Stimulated activated CD4-positive, alpha-beta T cell treated with anti-CD3 and anti-CD28 coated beads, Interleukin-1b, Interleukin-23, amount 100 ng/mL, for 24 hours (primary cell): ENCODE data around the gene MACF1.
A peak's percentile ranks its signal among the peaks of the same experiment; 100 is the strongest.

ENCODE experiments used
- DNase-seq, 4 experiments: peaks; one replicate each; pipeline ENCODE4 v3.0.0-alpha.2; 2020; ENCODE audit warnings: low read depth in 4 of 4, low spot score in 1 of 4

Gene MACF1

DNA sequence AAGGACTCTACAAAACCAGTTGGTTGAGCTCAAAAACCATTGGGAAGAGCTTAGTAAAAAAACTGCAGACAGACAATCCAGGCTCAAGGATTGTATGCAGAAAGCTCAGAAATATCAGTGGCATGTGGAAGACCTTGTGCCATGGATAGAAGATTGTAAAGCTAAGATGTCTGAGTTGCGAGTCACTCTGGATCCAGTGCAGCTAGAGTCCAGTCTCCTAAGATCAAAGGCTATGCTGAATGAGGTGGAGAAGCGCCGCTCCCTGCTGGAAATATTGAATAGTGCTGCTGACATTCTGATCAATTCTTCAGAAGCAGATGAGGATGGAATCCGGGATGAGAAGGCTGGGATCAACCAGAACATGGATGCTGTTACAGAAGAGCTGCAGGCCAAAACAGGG is 183.0 kb downstream of the MACF1 start:
- DNase-seq: no peak

DNA sequence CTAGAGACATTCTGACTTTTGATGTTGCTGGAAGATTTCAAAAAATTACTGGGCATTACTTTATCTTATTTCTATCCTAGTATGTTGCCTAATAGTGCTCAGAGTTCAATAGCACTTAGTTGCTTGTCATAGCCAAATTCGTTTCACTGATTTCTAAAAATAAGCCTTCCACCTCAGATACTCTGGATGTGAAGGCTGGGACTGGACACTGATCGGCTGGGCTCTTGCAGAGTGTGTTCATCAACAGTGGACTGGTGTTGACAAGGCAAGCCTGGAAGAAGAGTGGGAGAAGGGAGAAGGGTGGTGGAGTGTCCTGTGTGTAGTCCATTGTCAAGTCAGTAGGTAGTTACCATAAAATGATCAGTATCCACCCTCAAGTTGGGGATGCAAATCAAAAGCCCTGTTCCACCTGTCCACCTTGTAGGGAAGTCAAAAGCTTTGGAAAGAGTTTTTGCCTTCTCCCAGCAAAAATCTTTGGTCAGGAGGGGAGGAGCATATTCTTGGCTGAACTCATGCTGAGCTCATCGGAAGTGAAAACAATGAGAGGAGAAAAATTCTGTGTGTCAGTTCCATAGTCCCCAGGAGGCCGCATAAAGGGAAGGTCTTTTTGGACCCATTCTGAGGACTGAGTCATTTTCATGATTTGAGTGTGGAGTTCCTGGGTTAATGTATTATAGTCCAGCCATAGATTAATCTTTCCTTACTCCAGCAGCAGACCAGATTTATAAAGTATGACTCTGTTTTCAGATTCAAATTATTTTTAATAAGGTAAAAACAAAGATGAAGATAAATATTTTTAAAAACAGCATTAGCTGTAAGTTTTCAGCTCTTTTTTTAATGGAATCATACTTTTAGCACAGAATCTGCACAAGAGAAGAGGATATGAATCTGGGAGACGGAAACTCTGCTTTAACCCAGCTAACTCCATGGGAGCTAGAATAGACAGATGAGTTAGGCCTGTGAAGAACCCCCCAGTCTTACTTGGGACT is 187.5 kb downstream of the MACF1 start:
- DNase-seq: no peak

DNA sequence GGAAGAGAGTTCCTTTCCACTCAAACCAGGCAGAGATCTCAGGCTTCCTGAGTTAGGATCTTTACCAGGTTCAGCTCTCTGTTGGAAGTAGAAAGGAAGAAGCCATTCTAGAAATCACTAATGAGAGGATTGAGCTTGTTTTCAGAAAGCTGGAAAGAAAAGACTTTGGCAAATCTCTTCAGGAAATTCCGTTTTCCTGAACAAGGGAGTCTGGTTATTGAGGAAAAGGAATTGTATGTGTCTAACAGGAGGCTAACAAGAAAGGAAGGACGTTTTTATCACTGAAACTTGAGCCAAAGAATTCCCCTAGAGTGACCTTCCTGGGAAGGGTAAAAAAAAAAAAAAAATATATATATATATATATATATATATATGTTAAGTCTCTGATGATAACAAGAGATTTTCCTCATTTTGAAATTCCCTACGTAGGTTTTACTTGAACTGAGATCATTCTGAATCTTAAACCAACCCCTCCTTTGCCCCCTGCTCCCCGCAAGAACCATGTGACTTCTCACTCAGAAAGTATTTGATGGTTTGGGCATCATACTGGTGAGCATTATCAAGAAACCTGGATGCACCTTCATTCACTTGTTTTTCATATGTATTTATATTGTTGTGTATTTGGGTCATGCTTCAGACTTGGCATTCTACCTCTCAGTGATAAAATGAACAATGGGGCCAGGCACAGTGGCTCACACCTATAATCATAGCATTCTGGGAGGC is 188.5 kb downstream of the MACF1 start:
- no peak for DNase-seq

DNA sequence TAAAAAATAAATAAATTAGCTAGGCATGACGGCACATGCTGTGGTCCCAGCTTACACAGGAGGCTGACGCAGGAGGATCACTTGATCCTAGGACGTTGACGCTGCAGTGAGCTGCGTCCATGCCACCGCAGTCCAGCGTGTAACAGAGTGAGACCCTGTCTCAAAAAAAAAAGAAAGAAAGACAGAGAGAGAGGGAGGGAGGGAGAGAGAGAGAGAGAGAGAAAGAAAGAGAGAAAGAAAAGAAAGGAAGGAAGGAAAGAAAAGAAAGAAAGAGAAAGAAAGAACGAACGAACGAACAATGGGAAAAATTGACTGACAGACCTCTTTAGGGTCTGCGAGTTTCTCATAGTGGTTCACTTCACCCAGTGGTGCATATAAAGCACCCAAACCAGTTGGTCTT is 189.2 kb downstream of the MACF1 start:
- no peak for DNase-seq

DNA sequence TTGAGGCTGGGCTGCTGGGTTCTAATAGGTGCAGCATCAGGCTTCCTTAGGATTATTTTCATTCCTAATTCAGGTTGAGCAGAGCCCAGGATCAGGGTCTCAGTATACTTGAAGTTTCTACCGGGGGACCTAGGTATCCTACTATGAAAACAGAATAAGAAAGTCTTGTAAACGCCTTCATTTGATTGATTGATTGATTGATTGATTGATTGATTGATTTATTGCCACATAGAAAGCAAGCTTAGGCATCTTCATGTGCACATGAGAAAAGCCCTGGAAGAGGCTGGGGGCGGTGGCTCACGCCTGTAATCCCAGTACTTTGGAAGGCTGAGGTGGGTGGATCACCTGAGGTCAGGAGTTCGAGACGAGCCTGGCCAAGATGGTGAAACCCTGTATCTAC is 189.6 kb downstream of the MACF1 start:
- no peak for DNase-seq

DNA sequence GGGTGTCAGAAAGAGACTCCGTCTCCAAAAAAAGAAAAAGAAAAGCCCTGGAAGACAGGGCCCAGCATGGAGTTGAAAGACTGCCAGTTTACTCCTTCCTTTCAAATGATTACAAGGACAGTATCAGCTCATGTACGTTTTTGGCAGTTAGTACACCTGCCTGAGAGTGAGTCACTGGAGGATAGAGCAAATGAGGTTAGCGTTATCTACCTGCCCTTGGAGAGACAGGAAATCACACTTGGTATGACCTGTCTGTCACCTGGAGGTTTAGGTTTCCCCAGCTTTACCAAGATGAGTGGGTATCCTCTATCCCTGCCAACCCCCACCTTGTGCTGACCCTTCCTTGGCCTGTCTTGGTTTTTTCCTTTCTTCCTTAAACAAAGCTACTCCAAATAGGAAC is 190.1 kb downstream of the MACF1 start:
- no peak for DNase-seq

DNA sequence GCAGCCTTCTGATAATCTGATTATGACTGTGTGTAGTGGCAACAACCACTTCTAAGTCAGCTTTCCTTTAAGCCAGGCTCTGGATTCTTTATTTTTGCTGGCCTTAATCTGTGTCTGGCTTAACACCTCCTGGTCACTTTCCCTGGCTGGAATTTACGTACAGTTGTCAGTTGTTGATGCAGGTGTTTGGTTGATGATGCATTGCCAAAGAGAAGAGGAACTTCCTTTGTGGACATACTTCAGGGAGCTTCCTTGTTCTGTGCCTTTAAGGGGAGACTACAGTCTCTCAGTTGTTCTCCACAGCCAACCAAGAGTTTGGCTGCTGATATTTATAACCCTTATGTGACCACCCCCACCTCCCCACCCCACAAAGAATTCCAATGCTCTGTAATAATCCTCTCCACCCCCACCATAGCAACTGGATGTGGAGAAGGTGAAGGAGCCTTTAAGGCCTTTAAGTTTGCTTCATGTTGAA is 190.9 kb downstream of the MACF1 start:
- no peak for DNase-seq

DNA sequence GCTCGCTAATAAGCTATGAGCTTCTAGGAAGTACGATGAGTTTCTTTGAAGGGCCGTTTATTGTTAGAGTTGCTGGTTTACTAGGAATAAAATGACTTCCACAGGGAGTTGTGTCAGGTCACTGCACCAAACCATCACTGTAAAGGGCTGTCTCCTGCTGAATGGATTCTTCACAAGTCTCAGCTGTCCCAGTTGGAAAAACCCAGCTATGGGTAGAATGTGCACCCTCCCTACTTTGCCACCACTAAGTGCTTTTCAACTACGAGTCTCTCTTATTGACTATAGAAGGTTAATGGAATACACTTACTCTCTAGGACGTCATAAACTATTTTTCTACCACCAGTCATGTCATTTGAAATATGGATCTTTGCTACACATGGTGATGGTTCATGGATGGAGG is 192.2 kb downstream of the MACF1 start:
- DNase-seq: no peak

DNA sequence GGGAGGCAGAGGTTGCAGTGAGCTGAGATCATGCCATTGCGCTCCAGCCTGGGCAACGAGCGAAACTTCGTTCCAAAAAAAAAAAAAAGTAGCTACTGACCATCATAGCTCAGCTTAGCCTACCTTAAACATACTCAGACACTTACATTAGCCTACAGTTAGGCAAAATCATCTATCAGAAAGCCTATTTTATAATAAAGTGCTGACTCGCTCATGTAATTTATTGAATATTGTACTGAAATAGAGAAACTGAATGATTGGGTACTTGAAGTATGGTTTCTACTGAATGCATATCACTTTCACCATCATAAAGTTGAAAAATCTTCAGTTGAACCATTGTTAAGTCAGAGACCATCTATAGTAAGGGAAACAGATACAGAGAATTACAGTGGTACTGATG is 193.0 kb downstream of the MACF1 start:
- DNase-seq: no peak

DNA sequence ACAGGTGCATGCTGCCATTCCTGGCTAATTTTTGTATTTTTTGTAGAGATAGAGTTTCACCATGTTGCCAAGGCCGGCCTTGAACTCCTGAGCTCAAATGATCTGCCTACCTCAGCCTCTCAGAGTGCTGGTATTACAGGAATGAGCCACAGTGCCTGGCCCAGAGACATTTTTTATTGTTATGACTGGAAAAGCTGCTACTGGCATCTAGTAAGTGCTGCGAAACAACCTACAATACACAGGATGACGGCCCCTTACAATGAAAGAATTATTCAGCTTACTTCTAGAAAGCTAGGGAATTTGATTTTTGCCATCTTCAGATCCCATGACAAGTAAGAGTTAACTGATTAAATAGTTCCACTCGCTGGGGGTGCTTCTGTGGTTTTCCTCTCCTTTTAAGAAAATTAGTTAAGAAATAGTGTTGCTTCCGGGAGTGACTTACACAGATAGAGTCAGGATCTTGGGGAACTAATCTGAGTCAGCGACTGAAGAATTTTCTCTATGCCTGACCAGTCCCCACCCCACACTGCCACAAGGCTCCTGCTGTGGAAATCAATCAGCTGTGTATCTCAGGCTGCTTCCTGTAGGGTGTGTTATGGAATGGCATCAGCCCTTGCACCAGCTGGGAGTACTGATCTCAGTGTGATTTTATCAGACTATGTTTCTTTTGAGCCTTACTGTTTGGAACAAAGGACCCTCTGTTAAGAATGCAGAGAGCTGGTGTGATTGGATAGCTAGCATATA is 194.0 kb downstream of the MACF1 start:
- peak in 2 of 4 experiments; percentile 14 to 21 for DNase-seq

DNA sequence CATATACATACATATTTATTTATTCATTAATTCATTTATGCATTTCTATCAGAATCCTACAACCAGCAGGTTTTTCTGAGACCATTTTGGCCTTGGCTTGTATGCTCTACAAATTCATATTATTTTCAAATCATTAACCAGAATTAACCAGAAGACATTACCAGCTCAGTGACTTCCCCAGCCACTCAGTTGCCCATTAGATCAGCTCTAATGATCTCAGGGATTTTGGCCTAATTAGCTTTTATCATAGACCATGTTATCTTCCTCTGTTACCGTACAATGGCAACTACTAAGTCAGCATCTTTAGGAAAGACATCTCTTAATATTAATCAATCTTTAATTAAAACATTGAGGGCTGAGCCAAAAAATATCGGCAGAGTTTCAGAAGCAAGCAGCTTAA is 196.6 kb downstream of the MACF1 start:
- no peak for DNase-seq

DNA sequence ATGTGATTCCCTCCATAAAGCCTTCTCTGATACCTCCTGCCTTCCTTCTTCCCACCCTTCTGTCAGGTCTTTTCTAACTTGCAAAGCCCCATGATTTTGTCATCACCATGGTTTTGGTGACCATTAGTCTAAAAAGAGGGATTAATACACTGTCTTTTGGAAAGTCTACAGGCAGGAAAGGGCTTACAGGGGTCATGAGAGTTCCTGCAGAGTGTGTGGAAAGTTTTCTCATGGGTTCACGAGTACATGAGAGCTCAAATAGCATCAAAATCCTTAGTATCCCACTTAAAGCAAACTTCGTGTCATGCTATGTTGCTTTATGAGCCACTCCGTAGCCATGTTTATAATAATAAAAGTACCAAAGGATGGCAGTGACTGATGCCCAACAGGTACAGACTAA is 200.4 kb downstream of the MACF1 start:
- DNase-seq: no peak

DNA sequence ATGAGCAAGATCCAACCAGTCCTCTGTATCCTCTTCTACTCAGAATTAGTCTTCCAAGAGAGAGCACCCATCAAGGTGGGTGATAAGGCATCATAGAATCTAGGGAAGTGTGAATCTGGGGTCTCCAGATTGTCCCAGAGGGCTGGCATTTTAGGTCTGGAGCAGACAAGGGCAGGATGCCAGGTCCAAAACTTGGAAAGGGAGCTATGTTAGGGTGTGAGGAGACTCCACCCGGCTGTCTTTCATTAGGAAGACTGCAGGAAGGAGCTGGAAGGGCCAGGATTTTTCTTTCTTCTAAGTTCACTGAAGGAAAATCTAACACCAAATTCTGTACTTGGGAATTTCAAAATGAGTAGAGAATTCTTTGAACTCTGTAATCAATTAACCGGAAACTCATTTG is 200.9 kb downstream of the MACF1 start:
- no peak for DNase-seq

DNA sequence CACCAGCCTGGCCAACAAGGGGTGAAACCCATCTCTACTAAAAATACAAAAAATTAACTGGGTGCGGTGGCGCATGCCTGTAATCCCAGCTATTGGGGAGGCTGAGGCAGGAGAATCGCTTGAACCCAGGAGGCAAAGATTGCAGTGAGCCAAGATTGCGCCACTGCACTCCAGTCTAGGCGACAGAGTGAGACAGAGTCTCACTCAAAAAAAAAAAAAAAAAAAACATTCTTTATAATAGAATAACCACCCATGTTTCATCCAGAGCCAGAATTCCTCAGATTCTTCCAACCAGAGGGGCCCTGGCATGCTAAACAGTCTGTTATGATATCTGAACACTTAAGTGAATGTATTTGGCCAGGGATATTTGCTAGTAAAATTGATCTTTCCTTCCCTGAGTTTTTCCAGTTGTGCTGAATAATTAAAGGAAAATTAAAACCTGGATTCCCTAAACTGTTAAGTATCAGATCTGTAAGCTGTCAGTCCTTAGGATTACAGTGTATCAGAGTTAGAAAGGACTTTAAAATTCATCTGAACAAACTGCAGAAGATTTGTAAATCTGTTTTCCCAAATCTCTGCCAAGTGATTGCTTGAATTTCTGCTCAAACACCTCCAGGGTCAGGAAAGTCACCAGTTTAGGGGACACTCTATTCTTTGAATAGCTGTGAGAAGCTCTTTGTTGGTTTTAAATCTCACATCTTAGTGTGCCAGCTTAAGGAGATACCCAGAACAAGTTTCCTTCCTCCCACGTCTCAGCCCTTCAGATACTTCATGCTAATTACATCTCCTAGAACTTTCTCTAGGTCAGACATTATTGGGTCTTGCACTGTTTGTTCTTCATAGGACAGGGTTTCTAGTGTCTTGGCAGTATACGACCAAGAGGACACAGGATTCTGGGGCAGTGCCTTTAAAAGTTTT is 202.3 kb downstream of the MACF1 start:
- DNase-seq: no peak

DNA sequence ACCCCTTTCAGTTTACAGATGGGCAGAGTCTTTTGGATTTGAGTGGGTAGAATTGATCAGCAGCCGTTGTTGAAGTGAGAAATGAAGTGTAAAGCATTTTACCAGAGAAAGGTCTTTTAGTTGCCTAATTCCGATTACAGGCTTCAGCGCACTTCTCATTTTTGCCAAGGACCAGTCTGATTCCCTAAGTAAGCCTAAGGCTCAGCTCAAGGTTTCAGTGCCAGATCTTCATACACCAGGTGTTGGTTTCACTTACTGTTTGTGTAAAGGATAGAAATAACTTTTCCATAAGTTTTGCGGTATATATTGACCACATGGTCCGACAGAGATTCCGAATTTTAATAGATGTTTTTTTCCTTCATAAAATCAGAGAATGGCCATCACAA is 203.0 kb downstream of the MACF1 start:
- no peak for DNase-seq

DNA sequence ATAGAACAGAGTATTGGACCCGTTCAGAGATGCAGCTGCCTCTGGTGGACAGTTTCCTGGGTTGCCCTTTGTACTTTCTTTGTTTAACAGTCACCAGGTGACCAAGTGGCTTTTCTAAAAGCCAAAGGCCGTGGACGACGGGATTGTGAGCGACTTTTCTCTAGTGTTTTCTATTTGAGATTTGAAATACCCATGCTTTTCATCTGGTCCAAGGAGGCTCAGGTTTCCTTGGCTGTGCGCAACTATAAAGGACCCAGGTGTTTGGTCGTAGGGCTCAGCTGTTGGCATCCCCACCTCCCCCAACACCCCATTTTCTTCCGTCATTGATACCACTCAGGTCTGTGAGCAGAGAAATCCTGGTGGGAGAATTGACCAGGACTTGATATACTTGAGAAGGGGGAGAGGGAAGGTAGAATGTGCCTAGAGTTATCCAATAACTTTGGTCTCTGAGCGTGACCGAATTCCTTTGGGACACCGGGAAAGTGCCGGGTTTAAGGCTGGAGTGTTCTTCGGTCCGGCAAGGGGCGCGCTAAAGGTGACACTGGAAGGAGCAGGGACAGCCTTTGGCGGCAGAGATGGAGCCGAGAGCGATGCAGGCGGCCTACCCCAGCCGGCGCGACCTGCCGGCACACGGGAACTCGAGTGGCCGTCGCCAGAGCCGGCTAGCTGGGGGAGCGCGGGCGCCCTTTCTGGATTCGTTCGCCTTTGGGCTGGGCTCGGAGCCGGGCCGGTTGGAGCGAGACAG is 203.6 kb downstream of the MACF1 start:
- DNase-seq: no peak

DNA sequence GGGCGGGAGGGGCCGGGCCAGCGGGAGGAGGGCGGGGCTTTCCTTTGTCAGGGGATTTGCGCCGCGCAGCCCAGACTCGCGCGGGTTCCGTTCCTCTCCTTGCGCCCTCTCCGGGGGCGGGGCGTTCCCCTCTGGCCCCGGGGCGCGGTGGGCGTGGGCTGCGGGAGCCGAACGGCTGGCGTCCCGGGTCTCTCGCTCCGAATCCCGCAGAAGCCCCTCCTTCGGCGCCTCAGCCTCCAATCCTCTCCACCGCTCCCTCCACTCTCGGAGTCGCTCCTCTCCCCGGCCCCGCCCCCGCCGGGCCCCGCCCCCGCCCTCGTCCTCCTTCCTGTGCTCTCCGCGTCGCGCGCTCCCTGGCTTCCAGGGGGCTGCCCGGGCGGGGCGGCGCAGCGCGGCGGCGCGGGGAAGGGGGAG is 204.2 kb downstream of the MACF1 start:
- peak; percentile 40 to 84 (median 72) for DNase-seq

DNA sequence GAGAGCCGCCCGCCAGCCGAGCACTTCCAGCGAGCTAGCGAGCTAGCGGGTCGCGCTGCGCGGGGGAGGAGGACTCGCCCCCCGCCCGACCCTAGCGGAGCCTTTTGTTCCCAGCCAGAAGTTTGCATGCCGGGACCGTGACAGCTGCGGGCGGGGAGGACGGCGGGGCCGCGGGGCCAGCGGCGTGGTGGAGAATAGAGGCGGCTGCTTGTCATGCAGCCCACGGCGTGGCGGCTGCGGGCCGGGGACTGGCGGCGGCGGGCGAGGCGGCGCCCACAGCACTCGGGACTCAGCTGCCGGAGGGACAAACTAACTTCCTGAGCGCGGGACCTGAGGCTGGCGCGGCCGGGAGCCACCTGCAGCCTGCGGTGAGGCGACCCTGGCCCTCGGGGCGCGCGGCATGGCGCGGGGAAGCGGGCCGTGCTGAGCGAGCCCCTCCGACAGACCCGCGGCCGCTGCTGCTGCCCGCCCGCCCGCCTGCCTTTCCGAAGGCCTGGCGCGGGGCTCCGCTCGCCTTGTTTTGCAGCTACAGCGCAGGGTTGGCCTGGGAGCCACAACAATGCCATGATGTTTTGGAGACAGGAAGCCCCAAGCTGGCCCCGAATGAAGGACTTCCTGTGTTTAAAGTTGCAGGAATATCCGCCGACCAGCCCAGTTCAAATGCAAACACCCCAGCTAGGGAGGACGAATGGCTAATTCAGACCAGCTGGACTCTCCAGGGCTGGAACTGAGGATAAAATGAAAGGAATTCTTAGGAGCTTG is 204.7 kb downstream of the MACF1 start:
- peak in 1 of 4 experiments; percentile 12 for DNase-seq

DNA sequence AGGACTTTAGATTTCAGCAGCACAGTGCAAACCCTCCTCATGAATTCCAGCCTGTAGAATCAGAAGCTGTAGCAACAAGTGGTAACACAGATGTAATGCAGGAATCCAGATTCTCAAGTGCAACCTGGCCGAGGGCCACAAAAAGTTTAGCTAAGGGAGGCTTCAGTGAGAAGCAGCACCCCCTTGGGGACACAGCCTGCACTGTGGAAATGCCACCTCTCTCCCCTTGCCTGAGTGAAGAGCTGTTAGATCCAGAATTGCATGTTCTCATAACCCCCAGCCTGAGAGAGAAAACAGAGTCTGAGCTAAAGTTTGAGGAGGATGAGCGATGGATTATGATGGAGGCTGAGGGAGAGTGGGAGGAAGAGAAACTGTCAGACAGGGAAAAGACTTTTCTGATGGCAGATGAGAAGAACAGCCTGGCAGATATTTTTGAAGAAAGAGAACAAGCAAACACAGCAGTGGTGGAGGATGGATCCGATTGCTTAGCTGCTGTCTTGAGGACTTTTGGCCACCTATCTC is 206.5 kb downstream of the MACF1 start:
- peak; percentile 24 to 46 (median 40) for DNase-seq
